ENCODE measurements around the gene NCOA7. TPM values are rescaled to one million over a fixed set of nuclear protein-coding genes. Genes with fewer than 3 reads are reported as not detected.

The NCOA7 gene
- total and polyA plus RNA-seq, 7 experiments from 2014 or later, result 12.8 to 55.6 (median 31.9) TPM

DNA sequence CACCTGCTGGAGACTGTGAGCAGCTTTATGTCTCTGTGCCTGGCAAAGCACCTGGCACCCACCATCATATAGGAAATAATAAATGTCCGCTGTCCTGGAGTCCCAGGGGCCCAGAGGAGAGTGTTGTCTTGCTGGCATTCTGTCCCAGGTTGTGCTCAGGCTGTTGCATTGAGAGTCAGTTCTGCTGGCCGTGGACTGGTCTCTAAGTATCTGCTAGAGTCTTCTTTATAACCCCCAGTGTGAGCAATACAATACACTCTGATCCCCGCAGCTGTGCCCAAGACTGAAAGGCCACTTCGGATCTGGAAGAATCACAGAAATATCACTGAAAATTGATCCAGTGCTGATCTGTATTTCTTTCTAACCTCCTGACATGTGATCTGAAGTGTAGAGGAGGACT, 127.5 kb downstream of the NCOA7 start:
- peaks cover 18 to 46% (median 35%) of the 10 kb centered on the region in 5 donors for H3K36me3 Mint-ChIP-seq
- H3K27me3 Mint-ChIP-seq, result no peaks in the 10 kb centered on the region
- CTCF ChIA-PET, result no interaction called here

GRCh38 chr6:125918681-125919566, 128.2 kb downstream of the NCOA7 start:
- peak overlapping the region; percentile 80 to 95 (median 87) for H3K27ac Mint-ChIP-seq
- ATAC-seq (peak; percentile 95), DNase-seq (peak in 7 of 9 donors; percentile 4 to 68 (median 40))
- intact Hi-C loops (cut with micrococcal nuclease), result loop anchor here (1.0 to 5.0 kb wide), 9 partner anchors 9 to 617 kb away; partner anchors contain the start of genes HINT3 (in 2 of the 2), CENPW (in 1 of the 2) and HDDC2 (in 1 of the 2)
- H3K36me3 Mint-ChIP-seq, result peaks cover 23 to 53% (median 42%) of the 10 kb centered on the region in 5 donors
- H3K9me3 Mint-ChIP-seq, result no peaks in the 10 kb centered on the region
- Histone ChIP-seq H3K36me3 (ENCODE audit: control insufficient read depth in 2 of 3, insufficient read depth in 3 of 3, low read length in 3 of 3) (peaks cover 14 to 31% (median 14%) of the 10 kb centered on the region in 3 experiments), H3K27ac (ENCODE audit: low read depth, low read length) (peak overlapping the region; percentile 68), H3K9me3 (ENCODE audit: control insufficient read depth in 2 of 3, low read length in 3 of 3) (no peaks in the 10 kb centered on the region), H3K4me1 (ENCODE audit: control insufficient read depth in 2 of 2, insufficient read depth in 2 of 2, low read length in 2 of 2) (peaks cover 10 to 11% of the 10 kb centered on the region in 2 donors), H3K4me3 (ENCODE audit: low read length) (peak overlapping the region; percentile 34), H3K27me3 (ENCODE audit: control insufficient read depth in 2 of 2, insufficient read depth in 2 of 2, low read length in 2 of 2) (no peaks in the 10 kb centered on the region)
- no peaks in the 10 kb centered on the region for H3K27me3 Mint-ChIP-seq
- ChIA-PET POLR2A (interaction anchor here (0.6 to 1.8 kb wide), 4 partner anchors 21 to 138 kb away, joined by 3 to 7 read pairs (median 6); partner anchors contain the start of gene NCOA7), CTCF (interaction anchor here (1.5 kb wide), 1 partner anchor 13 kb away, joined by 5 read pairs; no protein-coding TSS in a partner anchor)
- peak overlapping the region in 9 of 10 donors; percentile 27 to 98 (median 70) for H3K4me3 Mint-ChIP-seq
- peaks cover 15 to 60% (median 21%) of the 10 kb centered on the region in 7 donors for H3K4me1 Mint-ChIP-seq

More for the DNA sequence above, 127.5 kb downstream of the NCOA7 start:
- no peaks in the 10 kb centered on the region for H3K9me3 ChIP-seq (ENCODE audit: control insufficient read depth in 2 of 3, low read length in 3 of 3)
- Mint-ChIP-seq H3K4me1 (peaks cover 10 to 53% (median 21%) of the 10 kb centered on the region in 7 donors), H3K4me3 (peak overlapping the region in 5 of 10 donors; percentile 27 to 98 (median 70)), H3K9me3 (no peaks in the 10 kb centered on the region), H3K27ac (peak overlapping the region; percentile 61 to 95 (median 87))
- DNase-seq (no peak), ATAC-seq (no peak)
- peak overlapping the region; percentile 68 for H3K27ac ChIP-seq (ENCODE audit: low read depth, low read length)
- no peak overlapping the region for H3K4me3 ChIP-seq (ENCODE audit: low read length)
- peaks cover 10 to 11% of the 10 kb centered on the region in 2 donors for H3K4me1 ChIP-seq (ENCODE audit: control insufficient read depth in 2 of 2, insufficient read depth in 2 of 2, low read length in 2 of 2)
- POLR2A ChIA-PET, result interaction anchor here (1.3 to 1.8 kb wide), 3 partner anchors 21 to 137 kb away, joined by 3 to 7 read pairs (median 6); partner anchors contain the start of gene NCOA7
- H3K27me3 ChIP-seq (ENCODE audit: control insufficient read depth in 2 of 2, insufficient read depth in 2 of 2, low read length in 2 of 2), result no peaks in the 10 kb centered on the region
- intact Hi-C loops (cut with micrococcal nuclease), result loop anchor here in 1 of 2 donors (2.0 to 5.0 kb wide), 3 partner anchors 29 to 616 kb away; partner anchors contain the start of genes CENPW and HDDC2
- peaks cover 10 to 26% (median 14%) of the 10 kb centered on the region in 3 experiments for H3K36me3 ChIP-seq (ENCODE audit: control insufficient read depth in 2 of 3, insufficient read depth in 3 of 3, low read length in 3 of 3)

DNA sequence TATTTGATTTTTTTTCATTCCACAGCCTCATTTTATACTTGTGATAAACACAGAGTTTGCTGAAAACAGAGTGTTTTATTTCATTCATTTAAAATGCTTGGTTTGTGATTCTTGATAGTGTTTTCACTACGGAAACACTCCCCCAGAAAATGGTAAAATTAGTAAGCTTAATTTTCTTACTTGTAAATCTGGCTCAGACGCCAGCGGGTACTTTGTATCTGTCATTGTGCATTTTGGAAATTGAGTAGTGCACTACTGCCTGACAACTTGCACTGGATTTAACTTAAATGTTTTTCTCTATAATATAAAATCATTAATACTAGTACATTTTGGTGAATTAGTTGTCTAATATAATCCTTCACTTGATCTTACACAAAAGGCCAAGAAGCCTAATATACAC, 128.9 kb downstream of the NCOA7 start:
- no peaks in the 10 kb centered on the region for H3K9me3 ChIP-seq (ENCODE audit: control insufficient read depth in 2 of 3, low read length in 3 of 3)
- DNase-seq, result no peak
- H3K27ac Mint-ChIP-seq, result peak overlapping the region in 6 of 9 donors; percentile 84 to 95 (median 89)
- peaks cover 15 to 65% (median 21%) of the 10 kb centered on the region in 7 donors for H3K4me1 Mint-ChIP-seq
- H3K4me1 ChIP-seq (ENCODE audit: control insufficient read depth in 2 of 2, insufficient read depth in 2 of 2, low read length in 2 of 2), result peaks cover 10 to 11% of the 10 kb centered on the region in 2 donors
- H3K36me3 Mint-ChIP-seq, result peaks cover 23 to 57% (median 44%) of the 10 kb centered on the region in 5 donors
- ChIA-PET POLR2A (interaction anchor here (1.3 to 1.8 kb wide), 3 partner anchors 22 to 138 kb away, joined by 3 to 7 read pairs (median 6); partner anchors contain the start of gene NCOA7), CTCF (interaction anchor here (1.5 kb wide), 1 partner anchor 13 kb away, joined by 5 read pairs; no protein-coding TSS in a partner anchor)
- H3K36me3 ChIP-seq (ENCODE audit: control insufficient read depth in 2 of 3, insufficient read depth in 3 of 3, low read length in 3 of 3), result peaks cover 14 to 33% (median 14%) of the 10 kb centered on the region in 3 experiments
- intact Hi-C loops (cut with micrococcal nuclease), result loop anchor here (1.0 to 5.0 kb wide), 9 partner anchors 9 to 617 kb away; partner anchors contain the start of genes HINT3 (in 2 of the 2), CENPW (in 1 of the 2) and HDDC2 (in 1 of the 2)
- peak overlapping the region; percentile 68 for H3K27ac ChIP-seq (ENCODE audit: low read depth, low read length)
- H3K9me3 Mint-ChIP-seq, result no peaks in the 10 kb centered on the region
- H3K4me3 ChIP-seq (ENCODE audit: low read length), result no peak overlapping the region
- H3K4me3 Mint-ChIP-seq, result peak overlapping the region in 5 of 10 donors; percentile 27 to 98 (median 73)
- no peak for ATAC-seq
- H3K27me3 ChIP-seq (ENCODE audit: control insufficient read depth in 2 of 2, insufficient read depth in 2 of 2, low read length in 2 of 2), result no peaks in the 10 kb centered on the region
- no peaks in the 10 kb centered on the region for H3K27me3 Mint-ChIP-seq

DNA sequence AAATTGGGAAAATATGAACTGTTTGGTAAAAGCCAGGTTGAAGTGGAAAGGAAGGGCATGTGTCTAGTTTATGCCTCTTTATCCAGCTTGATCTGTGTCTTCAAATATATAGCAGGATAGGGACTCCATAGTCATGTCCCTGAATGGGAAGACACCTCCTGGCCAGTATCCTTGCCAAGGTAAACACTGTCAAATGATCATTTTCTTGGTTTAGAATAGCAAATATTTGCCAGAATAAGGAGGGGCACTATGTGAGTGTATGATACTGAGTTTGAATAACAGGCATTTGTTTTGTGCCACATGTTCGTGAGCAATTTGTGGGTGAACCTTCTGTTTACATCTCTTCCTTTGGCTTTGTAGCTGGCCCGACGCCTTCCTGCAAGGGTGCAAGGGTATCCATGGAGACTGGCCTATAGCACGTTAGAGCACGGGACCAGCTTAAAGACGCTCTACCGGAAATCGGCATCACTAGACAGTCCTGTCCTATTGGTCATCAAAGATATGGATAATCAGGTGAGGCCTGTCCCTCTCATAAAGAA, 131.6 kb downstream of the NCOA7 start:
- Histone ChIP-seq H3K27me3 (ENCODE audit: control insufficient read depth in 2 of 2, insufficient read depth in 2 of 2, low read length in 2 of 2) (no peaks in the 10 kb centered on the region), H3K9me3 (ENCODE audit: control insufficient read depth in 2 of 3, low read length in 3 of 3) (no peaks in the 10 kb centered on the region), H3K36me3 (ENCODE audit: control insufficient read depth in 2 of 3, insufficient read depth in 3 of 3, low read length in 3 of 3) (peaks cover 10 to 37% (median 14%) of the 10 kb centered on the region in 3 experiments), H3K4me3 (ENCODE audit: low read length) (no peak overlapping the region), H3K4me1 (ENCODE audit: control insufficient read depth in 2 of 2, insufficient read depth in 2 of 2, low read length in 2 of 2) (peaks cover 10 to 11% of the 10 kb centered on the region in 2 donors), H3K27ac (ENCODE audit: low read depth, low read length) (no peak overlapping the region)
- ChIA-PET POLR2A (interaction anchor here (0.5 kb wide), 1 partner anchor 25 kb away, joined by 7 read pairs; no protein-coding TSS in a partner anchor), CTCF (interaction anchor here (0.7 kb wide), 1 partner anchor 45 kb away, joined by 4 read pairs; no protein-coding TSS in a partner anchor)
- no peaks in the 10 kb centered on the region for H3K27me3 Mint-ChIP-seq
- no peak overlapping the region for H3K4me3 Mint-ChIP-seq
- H3K27ac Mint-ChIP-seq, result no peak overlapping the region
- peaks cover 16 to 42% (median 36%) of the 10 kb centered on the region in 5 donors for H3K36me3 Mint-ChIP-seq
- no peak for DNase-seq
- intact Hi-C loops (cut with micrococcal nuclease), result no loop called here
- H3K4me1 Mint-ChIP-seq, result peaks cover 15 to 73% (median 19%) of the 10 kb centered on the region in 7 donors
- no peaks in the 10 kb centered on the region for H3K9me3 Mint-ChIP-seq
- no peak for ATAC-seq

DNA sequence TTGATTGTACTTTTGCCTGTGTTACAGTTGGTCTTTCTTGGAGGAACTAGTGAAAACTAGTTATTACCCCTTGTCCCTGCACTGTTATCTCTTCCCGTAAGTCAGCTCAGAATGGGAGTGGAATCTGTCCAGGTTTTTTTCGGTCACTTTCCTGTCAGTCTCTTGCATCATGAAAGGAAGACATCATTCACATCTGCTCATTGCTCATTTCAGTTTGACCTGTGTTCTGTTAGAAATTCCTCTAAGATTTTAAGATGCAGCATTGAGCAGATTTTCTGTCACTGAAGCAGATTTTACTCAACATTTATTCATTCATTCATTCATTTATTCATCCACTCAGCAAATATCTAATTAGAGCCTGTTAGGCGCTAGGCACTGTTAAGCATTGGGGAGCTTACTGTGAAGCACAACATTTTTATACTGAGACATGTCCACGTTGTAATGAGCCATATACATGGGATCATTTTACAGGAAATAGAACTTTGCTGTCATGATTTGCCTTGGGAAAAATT, 132.7 kb downstream of the NCOA7 start:
- peaks cover 9 to 71% (median 10%) of the 10 kb centered on the region in 7 donors for H3K4me1 Mint-ChIP-seq
- Histone ChIP-seq H3K36me3 (ENCODE audit: control insufficient read depth in 2 of 3, insufficient read depth in 3 of 3, low read length in 3 of 3) (peaks cover 14 to 44% (median 20%) of the 10 kb centered on the region in 3 experiments), H3K4me1 (ENCODE audit: control insufficient read depth in 2 of 2, insufficient read depth in 2 of 2, low read length in 2 of 2) (peaks cover 9 to 11% of the 10 kb centered on the region in 2 donors), H3K27ac (ENCODE audit: low read depth, low read length) (no peak overlapping the region), H3K27me3 (ENCODE audit: control insufficient read depth in 2 of 2, insufficient read depth in 2 of 2, low read length in 2 of 2) (no peaks in the 10 kb centered on the region), H3K4me3 (ENCODE audit: low read length) (no peak overlapping the region), H3K9me3 (ENCODE audit: control insufficient read depth in 2 of 3, low read length in 3 of 3) (no peaks in the 10 kb centered on the region)
- H3K27ac Mint-ChIP-seq, result peak overlapping the region in 1 of 9 donors; percentile 50
- H3K36me3 Mint-ChIP-seq, result peaks cover 19 to 47% (median 38%) of the 10 kb centered on the region in 5 donors
- peak overlapping the region in 1 of 10 donors; percentile 54 for H3K4me3 Mint-ChIP-seq
- H3K27me3 Mint-ChIP-seq, result no peaks in the 10 kb centered on the region
- no peak for DNase-seq
- ATAC-seq, result no peak
- POLR2A ChIA-PET, result no interaction called here
- H3K9me3 Mint-ChIP-seq, result no peaks in the 10 kb centered on the region
- intact Hi-C loops (cut with micrococcal nuclease), result no loop called here
- CTCF ChIA-PET, result interaction anchor here (0.7 kb wide), 1 partner anchor 44 kb away, joined by 4 read pairs; no protein-coding TSS in a partner anchor
